ENCODE data around the gene FIS1.
A peak's percentile ranks its signal among the peaks of the same experiment; 100 is the strongest.
"Not testable (repeated sequence)": the region's sequence is repeated elsewhere in the genome, so short reads cannot be mapped to it uniquely, and the experiment has no call there.

FIS1 gene

GRCh38 chr7:101201695-101202602 lies 42.9 kb downstream of the FIS1 start:
- DNase-seq = peak; percentile 20

GRCh38 chr7:101200862-101201599 lies 43.9 kb downstream of the FIS1 start, which contains the start of gene MOGAT3:
Gene MOGAT3 (minus strand): TSS chr7:101201036. CDS start chr7:101200854, 182 bp downstream.
- no peak for DNase-seq

- no peak for DNase-seq
Measured at GRCh38 chr7:101200504-101200861, 44.4 kb downstream of the FIS1 start.

GRCh38 chr7:101199522-101199921 lies 45.4 kb downstream of the FIS1 start:
- DNase-seq = not testable (repeated sequence)

- no peak for DNase-seq
Measured at GRCh38 chr7:101198476-101198875, 46.4 kb downstream of the FIS1 start.

GRCh38 chr7:101197991-101198390 lies 46.9 kb downstream of the FIS1 start:
- DNase-seq = no peak

- no peak for DNase-seq
Measured at GRCh38 chr7:101195884-101196283, 49.0 kb downstream of the FIS1 start.
